ENCODE measurements around the gene KRTAP12-3. TPM values are rescaled to one million over a fixed set of nuclear protein-coding genes. Genes with fewer than 3 reads are reported as not detected.

The KRTAP12-3 gene
- total RNA-seq, 2 donors from 2014 or later: not detected

GRCh38 chr21:44706026-44706705 is 48.4 kb downstream of the KRTAP12-3 start:
- WGBS, 2 experiments (ENCODE audit: insufficient coverage in 1 of 2, insufficient read length in 1 of 2): 7 to 8% methylated on average over 28 to 54 of the region's 54 CpGs
- Histone ChIP-seq H3K4me1 (ENCODE audit: control insufficient read depth, insufficient read depth, low read length) (peaks cover 9% of the 10 kb centered on the region), H3K4me3 (ENCODE audit: low read length) (peak overlapping the region; percentile 29), H3K36me3 (ENCODE audit: control insufficient read depth, insufficient read depth, low read length) (no peaks in the 10 kb centered on the region), H3K9me3 (ENCODE audit: control insufficient read depth, low read length) (peaks cover 6% of the 10 kb centered on the region), H3K27ac (ENCODE audit: low read depth, low read length) (no peak overlapping the region), H3K27me3 (ENCODE audit: control insufficient read depth, insufficient read depth, low read length, poor library complexity, severe bottlenecking) (peaks cover 69% of the 10 kb centered on the region), H3K9ac (ENCODE audit: extremely low read depth, low read length, poor library complexity, severe bottlenecking) (no peak overlapping the region)
- no peak for TF ChIP-seq CTCF (conservative IDR thresholded peaks at IDR 0.05)
- H3K4me3 Mint-ChIP-seq: peak overlapping the region; percentile 45
- no peaks in the 10 kb centered on the region for H3K36me3 Mint-ChIP-seq (ENCODE audit: low read depth)
- peaks cover 67% of the 10 kb centered on the region for H3K4me1 Mint-ChIP-seq
- DNase-seq: peak; percentile 76
- peaks cover 10% of the 10 kb centered on the region for H3K9me3 Mint-ChIP-seq
- H3K27me3 Mint-ChIP-seq (ENCODE audit: insufficient read depth): peaks cover 81% of the 10 kb centered on the region
- peak overlapping the region; percentile 58 for H3K27ac Mint-ChIP-seq

GRCh38 chr21:44706706-44707581 is 49.2 kb downstream of the KRTAP12-3 start:
- Histone ChIP-seq H3K4me3 (ENCODE audit: low read length) (peak overlapping the region; percentile 29), H3K9me3 (ENCODE audit: control insufficient read depth, low read length) (peaks cover 6% of the 10 kb centered on the region), H3K9ac (ENCODE audit: extremely low read depth, low read length, poor library complexity, severe bottlenecking) (no peak overlapping the region), H3K27ac (ENCODE audit: low read depth, low read length) (no peak overlapping the region), H3K27me3 (ENCODE audit: control insufficient read depth, insufficient read depth, low read length, poor library complexity, severe bottlenecking) (peaks cover 77% of the 10 kb centered on the region), H3K36me3 (ENCODE audit: control insufficient read depth, insufficient read depth, low read length) (no peaks in the 10 kb centered on the region), H3K4me1 (ENCODE audit: control insufficient read depth, insufficient read depth, low read length) (peaks cover 9% of the 10 kb centered on the region)
- peak; percentile 74 for DNase-seq
- Mint-ChIP-seq H3K27me3 (ENCODE audit: insufficient read depth) (peaks cover 83% of the 10 kb centered on the region), H3K4me3 (peak overlapping the region; percentile 45), H3K27ac (no peak overlapping the region), H3K36me3 (ENCODE audit: low read depth) (no peaks in the 10 kb centered on the region), H3K4me1 (peaks cover 67% of the 10 kb centered on the region), H3K9me3 (peaks cover 10% of the 10 kb centered on the region)
- TF ChIP-seq CTCF (conservative IDR thresholded peaks at IDR 0.05): no peak
- 6 to 7% methylated on average over 5 to 40 of the region's 46 CpGs for WGBS, 2 experiments (ENCODE audit: insufficient coverage in 1 of 2, insufficient read length in 1 of 2)

Other genes starting within 250 kb of the KRTAP12-3 start
- 10 to 100 TPM; 14.1 to 16.5 TPM for gene LRRC3, start 202.4 kb upstream of the KRTAP12-3 start, total RNA-seq
- not detected for gene KRTAP10-1, start 117.7 kb upstream of the KRTAP12-3 start, total RNA-seq
- gene KRTAP10-2, start 106.4 kb upstream of the KRTAP12-3 start, total RNA-seq: not detected
- gene KRTAP10-3, start 99.1 kb upstream of the KRTAP12-3 start, total RNA-seq: not detected
- not detected for gene KRTAP10-4, start 84.2 kb upstream of the KRTAP12-3 start, total RNA-seq
- not detected for gene KRTAP10-5, start 77.3 kb upstream of the KRTAP12-3 start, total RNA-seq
- gene KRTAP10-6, start 65.4 kb upstream of the KRTAP12-3 start, total RNA-seq: not detected
- gene KRTAP10-7, start 57.3 kb upstream of the KRTAP12-3 start, total RNA-seq: not detected
- gene KRTAP10-8, start 45.9 kb upstream of the KRTAP12-3 start, total RNA-seq: not detected
- gene KRTAP10-9, start 30.8 kb upstream of the KRTAP12-3 start, total RNA-seq: not detected
- gene KRTAP10-10, start 20.6 kb upstream of the KRTAP12-3 start, total RNA-seq: not detected
- gene KRTAP10-11, start 11.5 kb upstream of the KRTAP12-3 start, total RNA-seq: not detected
- gene KRTAP12-4, start 3.3 kb upstream of the KRTAP12-3 start, total RNA-seq: not detected
- gene KRTAP12-2, start 9.0 kb downstream of the KRTAP12-3 start, total RNA-seq: not detected
- not detected for gene KRTAP12-1, start 24.2 kb downstream of the KRTAP12-3 start, total RNA-seq
- not detected for gene KRTAP10-12, start 39.2 kb downstream of the KRTAP12-3 start, total RNA-seq
- gene TSPEAR, start 53.6 kb downstream of the KRTAP12-3 start, total RNA-seq: 1 to 10 TPM; 1.5 to 6.0 TPM
- 10 to 100 TPM; 84.0 to 84.8 TPM for gene UBE2G2, start 143.9 kb downstream of the KRTAP12-3 start, total RNA-seq
- 10 to 100 TPM; 79.5 to 96.4 TPM for gene SUMO3, start 160.1 kb downstream of the KRTAP12-3 start, total RNA-seq
- 100 to 1,000 TPM; 155 to 168 TPM for gene PTTG1IP, start 215.8 kb downstream of the KRTAP12-3 start, total RNA-seq

Measured in endodermal cell (in vitro differentiated cells).